NCI-H1105 treated with DMSO at 0.1 percent for 48 hours (cell line): ENCODE data around the gene PDGFA.
A peak's percentile ranks its signal among the peaks of the same experiment; 100 is the strongest.

ENCODE experiments used
- DNase-seq: peaks from one replicate; lab custom pipeline; 2025; lab: John Stamatoyannopoulos, UW

The PDGFA gene

GRCh38 chr7:490461-491291 lies 29.0 kb downstream of the PDGFA start:
- DNase-seq, result peak; percentile 77

GRCh38 chr7:489876-490275 lies 29.8 kb downstream of the PDGFA start:
- DNase-seq, result no peak

GRCh38 chr7:486216-486743 lies 33.4 kb downstream of the PDGFA start:
- DNase-seq, result no peak

GRCh38 chr7:485188-486081 lies 34.2 kb downstream of the PDGFA start:
- DNase-seq, result no peak

- DNase-seq, result no peak
Observed at GRCh38 chr7:484356-485101, 35.1 kb downstream of the PDGFA start.

- DNase-seq, result no peak
Observed at GRCh38 chr7:483656-484355, 35.8 kb downstream of the PDGFA start.

GRCh38 chr7:482521-483083 lies 37.0 kb downstream of the PDGFA start:
- DNase-seq, result no peak

- no peak for DNase-seq
Observed at GRCh38 chr7:481219-481930, 38.3 kb downstream of the PDGFA start.

GRCh38 chr7:480531-481218 lies 39.0 kb downstream of the PDGFA start:
- DNase-seq, result no peak

- no peak for DNase-seq
Observed at GRCh38 chr7:479948-480499, 39.6 kb downstream of the PDGFA start.

- no peak for DNase-seq
Observed at GRCh38 chr7:479115-479947, 40.3 kb downstream of the PDGFA start.

GRCh38 chr7:477626-478220 lies 41.9 kb downstream of the PDGFA start:
- no peak for DNase-seq

GRCh38 chr7:476736-477360 lies 42.8 kb downstream of the PDGFA start:
- no peak for DNase-seq

GRCh38 chr7:475951-476441 lies 43.6 kb downstream of the PDGFA start:
- DNase-seq, result no peak

- DNase-seq, result no peak
Observed at GRCh38 chr7:475425-475728, 44.3 kb downstream of the PDGFA start.

GRCh38 chr7:474605-475424 lies 44.8 kb downstream of the PDGFA start:
- no peak for DNase-seq
